ENCODE results near the gene NFKB1.
"Not testable (repeated sequence)": the region's sequence is repeated elsewhere in the genome, so short reads cannot be mapped to it uniquely, and the experiment has no call there.

The NFKB1 gene

GRCh38 chr4:102500696-102501446 lies at the start of gene NFKB1:
TSS of gene NFKB1 (plus strand) at chr4:102501359. CDS start at chr4:102525519, 24,160 bp downstream.
- no peak for DNase-seq

- no peak for DNase-seq
Measured at GRCh38 chr4:102452854-102453253, 48.3 kb upstream of the NFKB1 start.

GRCh38 chr4:102453827-102454226 lies 47.3 kb upstream of the NFKB1 start:
- DNase-seq, result no peak

- no peak for DNase-seq
Measured at GRCh38 chr4:102454268-102454667, 46.9 kb upstream of the NFKB1 start.

GRCh38 chr4:102454981-102455685 lies 46.0 kb upstream of the NFKB1 start:
- DNase-seq, result no peak

- DNase-seq, result no peak
Measured at GRCh38 chr4:102455750-102456149, 45.4 kb upstream of the NFKB1 start.

GRCh38 chr4:102466298-102466697 lies 34.9 kb upstream of the NFKB1 start:
- no peak for DNase-seq

GRCh38 chr4:102469806-102470205 lies 31.4 kb upstream of the NFKB1 start:
- no peak for DNase-seq

- DNase-seq, result no peak
Measured at GRCh38 chr4:102472441-102473013, 28.6 kb upstream of the NFKB1 start.

GRCh38 chr4:102473476-102473875 lies 27.7 kb upstream of the NFKB1 start:
- DNase-seq, result no peak

GRCh38 chr4:102474736-102475504 lies 26.2 kb upstream of the NFKB1 start:
- no peak for DNase-seq

GRCh38 chr4:102477657-102478056 lies 23.5 kb upstream of the NFKB1 start:
- DNase-seq, result no peak

- no peak for DNase-seq
Measured at GRCh38 chr4:102478186-102478585, 23.0 kb upstream of the NFKB1 start.

- not testable (repeated sequence) for DNase-seq
Measured at GRCh38 chr4:102479832-102480231, 21.3 kb upstream of the NFKB1 start.

- DNase-seq, result no peak
Measured at GRCh38 chr4:102483120-102483519, 18.0 kb upstream of the NFKB1 start.

- not testable (repeated sequence) for DNase-seq
Measured at GRCh38 chr4:102483990-102484692, 17.0 kb upstream of the NFKB1 start.

GRCh38 chr4:102492531-102493241 lies 8.5 kb upstream of the NFKB1 start:
- no peak for DNase-seq

GRCh38 chr4:102493257-102493656 lies 7.9 kb upstream of the NFKB1 start:
- DNase-seq, result no peak

GRCh38 chr4:102493794-102494193 lies 7.4 kb upstream of the NFKB1 start:
- no peak for DNase-seq

- DNase-seq, result no peak
Measured at GRCh38 chr4:102494603-102495002, 6.6 kb upstream of the NFKB1 start.

GRCh38 chr4:102497986-102498385 lies 3.2 kb upstream of the NFKB1 start:
- no peak for DNase-seq

GRCh38 chr4:102500352-102500695 lies 835 bp upstream of the NFKB1 start:
- DNase-seq, result no peak
